Fibroblast of the aortic adventitia (primary cell): ENCODE measurements around the gene SDK2. TPM values are rescaled to one million over a fixed set of nuclear protein-coding genes. Genes with fewer than 3 reads are reported as not detected.
A peak's percentile ranks its signal among the peaks of the same experiment; 100 is the strongest.

Experiments
- DNase-seq: peaks from one replicate; pipeline ENCODE4 v3.0.0-alpha.2; 2010; ENCODE audit warnings: low read depth
- H3K4me3 ChIP-seq: 2 replicates; pipeline ENCODE4 v1.5.1; 2011; ENCODE audit warnings: low read depth, mild to moderate bottlenecking, control low read depth, low read length, moderate library complexity
- total RNA-seq: library from RNA; depleted of rRNA; stranded (reverse); fragments of >200 nt; gene quantifications from 2 replicates; pipeline ENCODE4 v1.2.3, GENCODE V29; 2012; ENCODE audit warnings: low replicate concordance
- TF ChIP-seq, protein P1 (sequence below): IDR thresholded peaks from 2 replicates; pipeline ENCODE4 v1.5.1; 2011; ENCODE audit warnings: mild to moderate bottlenecking, low read length, control low read depth, inconsistent platforms; ENCODE audit not compliant: insufficient read depth

Gene SDK2
- total RNA-seq, 1 donor = not detected

DNA sequence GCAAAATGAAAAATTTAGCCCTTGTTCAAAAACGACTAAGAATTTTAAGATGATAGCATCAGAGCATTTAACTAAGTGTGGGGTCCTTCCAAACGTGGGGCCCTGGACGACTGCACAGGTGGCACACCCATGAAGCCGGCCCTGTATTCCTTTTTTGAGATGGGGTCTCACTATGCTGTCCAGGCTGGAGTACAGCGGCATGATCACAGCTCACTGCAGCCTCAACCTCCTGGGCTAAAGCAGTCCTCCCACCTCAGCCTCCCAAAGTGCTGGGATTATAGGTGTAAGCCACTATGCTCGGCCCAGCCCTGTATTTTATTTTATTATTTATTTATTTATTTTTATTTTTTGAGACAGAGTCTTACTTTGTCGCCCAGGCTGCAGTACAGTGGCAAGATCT lies 241.8 kb downstream of the SDK2 start:
- no peak for DNase-seq
- TF ChIP-seq, protein P1, sequence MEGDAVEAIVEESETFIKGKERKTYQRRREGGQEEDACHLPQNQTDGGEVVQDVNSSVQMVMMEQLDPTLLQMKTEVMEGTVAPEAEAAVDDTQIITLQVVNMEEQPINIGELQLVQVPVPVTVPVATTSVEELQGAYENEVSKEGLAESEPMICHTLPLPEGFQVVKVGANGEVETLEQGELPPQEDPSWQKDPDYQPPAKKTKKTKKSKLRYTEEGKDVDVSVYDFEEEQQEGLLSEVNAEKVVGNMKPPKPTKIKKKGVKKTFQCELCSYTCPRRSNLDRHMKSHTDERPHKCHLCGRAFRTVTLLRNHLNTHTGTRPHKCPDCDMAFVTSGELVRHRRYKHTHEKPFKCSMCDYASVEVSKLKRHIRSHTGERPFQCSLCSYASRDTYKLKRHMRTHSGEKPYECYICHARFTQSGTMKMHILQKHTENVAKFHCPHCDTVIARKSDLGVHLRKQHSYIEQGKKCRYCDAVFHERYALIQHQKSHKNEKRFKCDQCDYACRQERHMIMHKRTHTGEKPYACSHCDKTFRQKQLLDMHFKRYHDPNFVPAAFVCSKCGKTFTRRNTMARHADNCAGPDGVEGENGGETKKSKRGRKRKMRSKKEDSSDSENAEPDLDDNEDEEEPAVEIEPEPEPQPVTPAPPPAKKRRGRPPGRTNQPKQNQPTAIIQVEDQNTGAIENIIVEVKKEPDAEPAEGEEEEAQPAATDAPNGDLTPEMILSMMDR = no peak
- H3K4me3 ChIP-seq = no peak overlapping the region

DNA sequence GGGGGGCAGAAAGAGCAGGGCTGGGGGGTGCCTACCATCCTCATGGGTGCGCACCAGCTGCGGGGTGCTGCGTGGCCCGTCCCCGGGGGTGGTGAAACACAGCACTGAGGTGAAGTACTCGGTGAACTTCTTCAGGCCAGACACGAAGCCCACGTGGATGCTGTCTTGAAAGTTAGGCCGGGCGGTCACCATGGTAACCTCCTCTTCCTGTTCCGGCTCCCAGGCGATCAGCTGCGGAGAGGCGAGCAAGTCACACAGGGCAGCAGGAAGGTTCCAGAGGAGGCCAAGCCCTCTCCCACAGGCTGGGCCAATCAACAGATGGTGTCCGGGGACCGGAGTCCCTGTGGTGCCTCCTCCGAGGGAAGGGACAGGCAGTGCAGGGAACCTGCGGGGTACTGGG lies 242.3 kb downstream of the SDK2 start:
- no peak overlapping the region for H3K4me3 ChIP-seq
- TF ChIP-seq, protein P1 = no peak
- DNase-seq = peak; percentile 2

DNA sequence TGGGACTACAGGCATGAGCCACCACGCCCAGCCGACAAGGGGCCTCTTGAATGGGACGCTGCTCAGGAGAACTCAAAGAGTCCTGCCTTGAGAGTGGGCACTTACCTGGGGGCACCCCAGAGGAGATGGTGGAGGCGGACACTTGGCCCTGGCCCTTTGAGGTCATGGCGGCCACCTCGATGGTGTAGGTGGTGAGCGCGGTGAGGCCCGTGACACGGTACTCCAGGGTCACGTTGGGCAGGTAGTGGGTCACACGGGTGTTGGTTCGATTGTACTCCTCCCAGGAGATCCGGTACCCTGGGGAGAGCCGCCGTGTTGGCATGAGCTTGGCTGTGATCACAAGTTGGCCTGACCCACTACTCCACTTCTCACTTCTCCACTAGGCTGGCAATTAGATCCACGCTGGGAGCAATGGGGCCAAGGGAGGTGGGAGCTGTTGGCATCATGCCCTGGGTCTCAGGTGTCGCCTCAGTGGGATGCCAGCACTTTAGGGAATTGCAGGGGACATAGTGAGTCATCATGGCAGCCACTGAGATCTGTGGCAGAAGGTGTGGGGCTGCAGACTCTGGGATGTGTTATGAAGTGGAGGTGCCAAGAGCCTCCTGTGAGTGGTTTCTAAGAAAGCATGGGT lies 243.2 kb downstream of the SDK2 start:
- TF ChIP-seq, protein P1 = no peak
- DNase-seq = no peak
- no peak overlapping the region for H3K4me3 ChIP-seq

DNA sequence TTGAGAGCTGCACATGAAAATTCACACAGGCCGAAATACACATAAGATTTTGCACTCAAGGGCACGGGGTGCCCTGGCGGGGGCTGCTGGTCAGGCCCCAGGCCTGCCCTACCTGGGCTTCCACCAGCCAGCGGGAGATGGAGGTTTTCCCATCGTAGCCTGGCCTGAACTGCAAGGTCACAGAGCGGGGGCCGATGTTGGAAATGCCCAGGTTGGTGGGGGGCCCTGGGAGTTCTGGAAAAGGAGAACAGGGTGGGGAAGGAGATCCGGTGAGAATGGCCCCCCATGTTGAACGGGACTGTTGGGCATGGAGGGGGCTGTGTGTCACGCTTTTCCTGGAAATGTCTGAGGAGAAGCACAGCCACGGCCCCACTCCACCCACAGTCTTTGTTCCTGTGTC lies 245.2 kb downstream of the SDK2 start:
- TF ChIP-seq, protein P1 = no peak
- DNase-seq = no peak
- no peak overlapping the region for H3K4me3 ChIP-seq

DNA sequence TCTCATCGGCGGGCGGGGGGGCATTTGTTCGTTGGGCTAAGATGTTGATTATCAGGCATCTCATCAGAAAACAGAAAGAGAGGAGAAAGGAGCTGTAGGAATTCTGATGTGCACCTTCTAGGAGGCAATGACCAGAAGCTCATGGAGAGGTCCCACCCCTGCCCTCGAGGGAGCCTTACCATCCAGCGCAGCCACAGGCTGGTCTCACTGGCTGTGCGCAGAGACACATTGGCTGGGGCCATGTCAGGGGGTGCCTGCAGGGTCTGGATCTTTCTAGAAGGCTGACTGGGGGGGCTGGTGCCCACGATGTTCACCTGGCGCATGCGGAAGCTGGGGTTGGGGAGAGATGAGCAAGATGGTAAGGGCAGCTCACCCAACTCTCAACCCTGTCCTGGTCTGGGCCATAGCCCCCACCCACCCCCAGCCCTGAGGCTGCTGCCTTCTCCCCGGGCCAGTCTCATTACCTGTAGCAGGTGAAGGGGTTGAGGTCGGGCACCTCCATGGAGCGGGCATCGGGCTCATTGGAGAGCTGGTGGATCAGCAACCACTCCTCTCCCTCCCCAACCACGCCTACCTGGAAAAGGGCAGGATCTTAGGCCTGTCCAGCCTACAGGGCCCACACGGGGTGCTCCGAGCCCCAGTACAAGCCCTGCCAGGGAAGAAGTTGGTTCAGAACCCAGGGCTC lies 246.2 kb downstream of the SDK2 start:
- H3K4me3 ChIP-seq = no peak overlapping the region
- DNase-seq = no peak
- TF ChIP-seq, protein P1 = no peak

DNA sequence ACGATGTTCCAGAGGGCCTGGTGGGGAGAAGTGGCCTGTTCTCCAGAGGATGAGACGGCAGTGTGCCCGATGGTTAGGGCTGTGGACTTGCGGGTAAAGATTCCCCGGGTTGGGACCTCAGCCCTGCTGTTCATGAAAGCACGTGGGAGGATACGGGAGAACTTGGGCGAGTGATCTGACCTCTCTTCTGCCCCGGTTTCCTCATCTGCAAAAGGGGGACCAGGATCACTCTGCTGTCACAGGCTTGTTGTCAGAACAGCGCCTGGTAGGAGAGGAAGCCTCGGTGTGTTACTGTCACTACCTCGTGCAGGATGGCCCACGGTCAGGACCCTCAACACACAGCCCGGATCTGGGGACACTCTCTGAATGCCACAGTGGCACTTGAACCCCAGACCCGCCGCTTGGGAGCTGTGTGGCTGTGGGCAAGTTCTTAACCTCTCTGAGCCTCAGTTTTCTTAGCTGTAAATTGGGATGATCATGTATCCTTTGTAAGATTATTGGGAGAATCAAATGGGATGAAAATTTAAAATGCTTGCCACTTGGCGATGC lies 246.9 kb downstream of the SDK2 start:
- no peak overlapping the region for H3K4me3 ChIP-seq
- TF ChIP-seq, protein P1 = no peak
- no peak for DNase-seq
